HG03095 (cell line): ENCODE results near the gene RAB43.
"Not testable (repeated sequence)": the region's sequence is repeated elsewhere in the genome, so short reads cannot be mapped to it uniquely, and the experiment has no call there.

ENCODE experiments used
- ATAC-seq: cut with Tn5 transposase; IDR thresholded peaks from one replicate; pipeline ENCODE4 v1.9.1; 2021; ENCODE audit warnings: moderate library complexity; ENCODE audit not compliant: unreplicated experiment

The RAB43 gene

GRCh38 chr3:129121792-129122411, at the start of gene RAB43:
Gene RAB43 (minus strand): TSS chr3:129121804. CDS start chr3:129121489, 315 bp downstream.
- peak; percentile 41 for ATAC-seq

GRCh38 chr3:129166579-129167332, 45.2 kb upstream of the RAB43 start:
- no peak for ATAC-seq

DNA sequence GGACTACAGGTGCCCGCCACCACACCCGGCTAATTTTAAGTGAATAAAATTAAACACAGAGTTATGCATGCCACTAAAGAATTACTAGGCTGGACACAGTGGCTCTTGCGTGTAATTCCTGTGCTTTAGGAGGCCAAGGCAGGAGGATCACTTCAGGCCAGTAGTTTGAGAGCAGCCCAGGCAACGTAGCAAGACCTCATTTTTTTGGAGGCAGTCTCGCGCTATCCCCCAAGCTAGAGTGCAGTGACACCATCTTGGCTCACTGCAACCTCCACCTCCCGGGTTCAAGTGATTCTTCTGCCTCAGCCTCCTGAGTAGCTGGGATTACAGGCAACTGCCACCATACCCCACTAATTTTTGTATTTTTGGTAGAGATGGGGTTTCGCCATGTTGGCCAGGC, 44.0 kb upstream of the RAB43 start:
- not testable (repeated sequence) for ATAC-seq

GRCh38 chr3:129164500-129164899, 42.9 kb upstream of the RAB43 start:
- no peak for ATAC-seq

- no peak for ATAC-seq
These were observed 41.4 kb upstream of the RAB43 start for GRCh38 chr3:129162729-129163579.

- ATAC-seq: no peak
These were observed 40.3 kb upstream of the RAB43 start for GRCh38 chr3:129161860-129162271.

DNA sequence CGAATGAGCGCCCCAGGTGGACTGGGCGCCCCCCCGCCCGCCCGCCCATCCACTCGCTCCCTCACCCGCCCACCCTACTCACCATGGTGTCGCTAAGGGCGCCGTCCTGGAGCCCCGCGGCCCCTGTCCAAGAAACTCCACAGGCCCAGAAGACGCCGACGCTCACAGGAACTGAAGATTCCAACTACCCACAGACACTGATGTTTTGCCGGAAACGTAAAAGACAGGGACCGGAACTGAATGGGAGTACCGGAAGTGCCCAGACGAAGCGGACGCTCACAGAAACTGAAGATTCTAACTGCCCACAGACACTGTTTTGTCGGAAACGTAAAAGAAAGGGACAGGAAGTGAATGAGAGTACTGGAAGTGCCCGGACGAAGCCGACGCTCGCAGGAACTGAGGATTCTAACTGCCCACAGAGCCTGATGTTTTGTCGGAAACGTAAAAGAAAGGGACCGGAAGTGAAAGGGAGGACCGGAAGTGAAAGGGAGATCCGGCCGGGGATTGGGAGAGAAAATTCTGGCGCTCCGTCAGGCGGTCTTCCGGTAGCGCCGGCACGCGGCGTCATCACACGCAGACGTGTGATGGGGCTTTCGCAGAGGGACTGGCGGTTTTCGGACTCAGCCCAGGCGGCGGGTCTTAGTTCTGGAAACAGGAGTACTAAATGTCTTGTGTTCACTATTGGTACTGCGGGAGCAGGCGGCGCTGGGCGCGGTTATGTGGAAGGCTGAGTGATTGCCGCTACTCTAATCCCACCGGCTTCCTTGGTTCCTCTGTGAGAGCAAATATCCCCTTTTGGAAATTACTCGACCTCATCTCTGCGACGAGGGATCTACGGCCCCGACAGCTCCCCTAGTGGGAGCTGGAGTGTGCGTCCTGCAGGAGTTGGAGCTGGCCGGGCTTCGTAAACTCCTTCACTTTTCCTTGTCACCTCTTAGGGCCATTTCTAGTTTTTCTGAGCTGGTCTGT, 39.6 kb upstream of the RAB43 start, which contains the start of gene ISY1:
ISY1 (minus strand) TSS at position 173 of the 969 bp plus-strand sequence; CDS start at position 85, 88 bp downstream.
- peak; percentile 65 for ATAC-seq

DNA sequence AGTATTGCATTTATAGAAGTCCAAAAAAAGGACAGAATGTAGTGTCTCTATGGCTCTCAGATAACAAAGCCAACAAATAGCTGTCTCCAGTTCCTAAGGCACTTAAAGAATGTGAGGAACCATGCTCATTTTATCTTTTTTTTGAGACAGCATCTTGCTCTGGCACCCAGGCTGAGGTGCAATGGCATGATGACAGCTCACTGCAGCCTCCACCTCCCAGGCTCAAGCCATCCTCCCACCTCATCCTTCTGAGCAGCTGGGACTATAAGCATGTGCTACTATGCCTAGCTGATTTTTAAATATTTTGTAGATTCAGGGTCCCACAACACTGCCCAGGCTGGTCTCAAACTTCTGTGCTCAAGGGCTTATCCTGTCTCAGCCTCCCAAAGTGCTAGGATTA, 23.2 kb upstream of the RAB43 start:
- ATAC-seq: no peak

- not testable (repeated sequence) for ATAC-seq
These were observed 19.4 kb upstream of the RAB43 start for GRCh38 chr3:129141011-129141410.

DNA sequence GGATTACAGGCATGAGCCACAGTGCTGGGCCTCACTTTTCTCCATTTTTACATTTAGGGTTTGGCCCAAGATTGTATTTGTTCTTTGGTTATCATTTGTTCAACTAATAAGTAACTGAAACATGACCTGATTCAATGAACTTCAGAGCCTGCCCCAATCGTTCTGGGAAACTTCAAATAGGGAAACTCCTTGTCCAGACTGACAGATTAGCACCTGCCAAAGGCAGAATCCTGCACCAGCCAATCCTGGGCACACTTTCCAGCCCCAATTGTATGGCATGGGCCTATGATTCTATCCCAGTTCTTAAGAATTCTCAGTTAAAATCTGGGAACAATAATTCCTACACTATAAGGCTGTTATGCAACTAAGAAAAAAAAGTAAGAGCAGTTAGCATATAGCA, 18.3 kb upstream of the RAB43 start:
- ATAC-seq: no peak

GRCh38 chr3:129136275-129136674, 14.7 kb upstream of the RAB43 start:
- ATAC-seq: not testable (repeated sequence)

- ATAC-seq: no peak
These were observed 10.7 kb upstream of the RAB43 start for GRCh38 chr3:129132097-129132866.

GRCh38 chr3:129131465-129132088, 10.0 kb upstream of the RAB43 start:
- no peak for ATAC-seq

- no peak for ATAC-seq
These were observed 8.7 kb upstream of the RAB43 start for GRCh38 chr3:129130291-129130813.

- ATAC-seq: no peak
These were observed 7.0 kb upstream of the RAB43 start for GRCh38 chr3:129128357-129129155.

GRCh38 chr3:129126726-129127280, 5.2 kb upstream of the RAB43 start:
- no peak for ATAC-seq

DNA sequence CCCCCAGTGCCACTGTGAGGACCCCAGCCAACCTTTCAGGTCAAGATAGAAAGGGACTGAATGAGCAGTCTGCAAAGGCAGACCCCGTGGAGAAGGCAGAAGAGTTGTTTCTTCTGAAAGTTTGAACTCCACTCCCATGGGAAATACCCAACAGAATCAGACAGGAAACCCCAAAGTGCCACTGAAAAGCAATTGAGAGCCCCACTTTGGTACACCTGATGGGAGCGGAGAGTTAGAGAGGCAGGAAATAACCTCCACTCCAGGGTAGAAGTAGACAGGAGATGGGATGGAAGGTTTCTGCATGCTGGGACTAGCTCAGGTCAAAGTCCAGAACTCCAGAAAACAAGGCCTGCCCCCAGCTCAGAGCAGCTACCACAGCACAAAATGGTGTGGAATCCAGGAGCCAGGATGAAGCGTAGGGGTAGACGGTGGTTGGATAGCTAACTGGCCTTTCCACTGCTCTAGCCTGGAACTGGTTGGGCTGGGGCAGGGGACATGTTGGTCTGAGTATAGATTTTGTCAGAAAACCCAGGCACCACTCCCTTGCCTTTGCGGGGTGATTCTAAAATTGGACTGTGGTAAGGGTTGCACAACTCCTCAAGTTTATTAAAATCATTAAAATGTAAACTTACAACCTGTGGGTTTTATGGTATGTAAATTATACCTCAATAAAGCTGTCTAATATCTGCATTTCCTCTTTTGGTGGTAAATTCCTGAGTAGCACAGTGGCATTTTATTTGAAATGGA, 1.9 kb upstream of the RAB43 start:
- ATAC-seq: no peak
